Right ventricle myocardium inferior (tissue), 1 donor: ENCODE data around the gene BORCS6. TPM values are rescaled to one million over a fixed set of nuclear protein-coding genes. Genes with fewer than 3 reads are reported as not detected.

Experiments
- ATAC-seq: fragments of 200-7000 bp; cut with Tn5 transposase; one replicate; pipeline ENCODE4 v1.9.1; 2020; ENCODE audit warnings: mild to moderate bottlenecking, moderate library complexity
- DNase-seq: peaks from one replicate; pipeline ENCODE4 v3.0.0; 2021; ENCODE audit errors: missing footprints
- intact Hi-C: fragments of 100-400 bp; cut with DNase I; formaldehyde crosslinking; loops from one replicate; pipeline ENCODE4 v1.11.0; 2022
- total RNA-seq: library from RNA; stranded (reverse); fragmentation: NEBNext Ultra II Directional; extraction: Animal tissue kit (Norgen Biotek cat#: 25700); gene quantifications from one replicate; pipeline ENCODE4 v1.2.1, GENCODE V29; 2021
- donor health status: DM: no; HTN: yes; CAD: no; lungs with severe emphysema.

Gene BORCS6
- total RNA-seq, 1 donor from 2014 or later: 9.2 TPM

DNA sequence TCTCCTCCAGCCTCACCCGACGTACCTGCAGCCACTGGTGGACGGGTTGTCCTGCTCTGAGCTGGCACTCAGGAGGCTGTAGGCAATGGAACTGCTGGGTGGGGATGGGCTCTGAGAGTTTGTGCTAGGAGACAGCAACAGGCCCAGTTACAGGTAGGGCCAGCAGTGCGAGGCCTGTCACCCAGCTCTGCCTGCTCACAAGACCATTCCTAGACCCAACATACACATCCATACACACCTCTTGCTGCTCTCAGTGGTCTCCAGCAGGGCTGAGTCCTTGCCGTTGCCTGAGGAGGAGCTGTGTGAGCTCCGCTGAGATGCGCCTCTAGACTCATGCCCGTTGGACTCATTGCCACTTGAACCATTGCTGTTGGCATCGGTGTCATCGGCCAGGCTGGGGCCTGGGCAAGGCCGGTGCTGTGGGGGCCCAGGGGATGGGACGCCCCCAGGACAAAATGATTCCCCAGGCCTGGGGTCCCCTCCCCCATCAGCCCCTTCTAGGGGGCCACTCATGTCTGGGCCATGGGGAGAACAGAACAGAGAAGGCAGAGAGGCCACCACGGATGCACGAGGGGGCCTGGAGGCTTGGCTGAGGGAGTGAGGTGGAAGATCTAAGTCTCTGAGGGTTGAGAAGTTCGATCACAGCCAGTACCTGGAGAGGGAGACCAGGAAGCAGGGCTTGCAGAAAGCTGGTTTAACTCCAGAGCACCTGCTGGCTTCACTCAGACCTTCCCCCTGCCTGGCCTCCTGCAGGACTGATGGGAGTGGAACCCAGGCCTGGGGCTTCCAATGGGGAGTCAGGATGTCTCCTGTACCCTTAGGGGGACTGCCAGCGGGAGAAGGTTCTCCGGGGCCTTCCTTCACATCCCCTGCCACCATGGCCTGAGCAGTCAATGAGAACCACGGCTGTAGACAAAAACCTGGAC, 39.5 kb downstream of the BORCS6 start:
- ATAC-seq (no peak), DNase-seq (no peak)
- intact Hi-C loops: loop anchor here (5.0 to 10.0 kb wide), 2 partner anchors 296 to 668 kb away; partner anchors contain the start of genes CYB5D1, NAA38, POLR2A and SLC35G6

DNA sequence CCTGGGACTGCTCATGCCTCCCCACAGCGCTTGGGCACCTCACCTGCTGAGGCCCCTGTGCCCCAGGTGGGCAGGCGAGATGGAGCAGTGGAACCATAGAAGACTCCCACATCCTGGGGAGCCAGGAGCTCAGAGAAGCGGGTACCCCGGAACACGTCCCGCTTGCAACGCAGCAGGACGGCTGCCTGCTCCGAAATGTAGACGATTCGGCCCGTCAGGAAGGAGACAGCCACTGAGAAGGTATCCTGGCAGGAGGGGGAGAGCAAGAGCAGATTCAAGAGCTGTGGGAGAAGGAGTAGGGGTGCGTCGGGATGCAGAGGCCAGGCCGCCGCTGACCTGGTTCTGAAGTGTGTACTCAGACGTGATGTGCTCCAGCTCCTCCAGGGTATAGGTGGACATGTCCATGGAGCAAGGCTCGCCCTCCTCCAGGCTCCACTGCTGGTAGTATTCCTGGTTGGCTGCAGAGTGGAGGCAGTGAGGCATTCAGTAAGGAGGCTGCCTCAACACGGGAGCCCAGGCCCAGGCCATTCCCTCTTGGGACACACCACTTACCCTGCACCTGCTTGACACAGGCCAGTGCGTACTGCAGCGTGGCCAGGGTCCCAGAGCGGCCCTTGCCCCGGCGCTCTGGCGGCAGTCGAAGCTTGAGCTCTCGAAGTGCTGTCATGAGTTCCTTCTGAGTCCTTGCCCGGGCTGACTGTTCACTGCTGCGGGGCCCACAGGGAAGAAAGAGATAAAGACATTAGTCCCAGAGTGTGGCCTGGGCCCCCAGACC, 40.4 kb downstream of the BORCS6 start:
- no peak for ATAC-seq
- intact Hi-C loops: loop anchor here (1.0 to 10.0 kb wide), 3 partner anchors 9 to 667 kb away; partner anchors contain the start of genes CYB5D1, NAA38, POLR2A and SLC35G6
- no peak for DNase-seq

DNA sequence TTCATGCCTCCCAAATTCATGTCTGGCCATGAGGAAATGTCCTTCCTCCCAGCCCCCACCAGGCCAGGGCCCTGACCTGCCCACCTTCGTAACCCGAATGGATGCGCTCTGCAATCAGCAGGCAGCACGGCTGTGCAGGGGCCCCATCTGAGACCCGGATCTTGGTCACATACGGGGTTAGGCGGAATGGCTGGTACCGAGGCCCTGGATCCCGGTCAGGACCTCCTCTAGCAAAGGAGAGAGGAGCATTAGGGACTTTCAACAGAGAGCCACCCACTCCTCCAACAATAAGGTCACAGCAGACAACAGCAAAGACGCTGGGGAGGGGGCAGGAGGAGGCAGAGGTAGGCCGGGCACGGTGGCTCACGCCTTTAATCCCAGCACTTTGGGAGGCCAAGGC, 41.4 kb downstream of the BORCS6 start:
- ATAC-seq (no peak), DNase-seq (no peak)
- intact Hi-C loops: no loop called here

DNA sequence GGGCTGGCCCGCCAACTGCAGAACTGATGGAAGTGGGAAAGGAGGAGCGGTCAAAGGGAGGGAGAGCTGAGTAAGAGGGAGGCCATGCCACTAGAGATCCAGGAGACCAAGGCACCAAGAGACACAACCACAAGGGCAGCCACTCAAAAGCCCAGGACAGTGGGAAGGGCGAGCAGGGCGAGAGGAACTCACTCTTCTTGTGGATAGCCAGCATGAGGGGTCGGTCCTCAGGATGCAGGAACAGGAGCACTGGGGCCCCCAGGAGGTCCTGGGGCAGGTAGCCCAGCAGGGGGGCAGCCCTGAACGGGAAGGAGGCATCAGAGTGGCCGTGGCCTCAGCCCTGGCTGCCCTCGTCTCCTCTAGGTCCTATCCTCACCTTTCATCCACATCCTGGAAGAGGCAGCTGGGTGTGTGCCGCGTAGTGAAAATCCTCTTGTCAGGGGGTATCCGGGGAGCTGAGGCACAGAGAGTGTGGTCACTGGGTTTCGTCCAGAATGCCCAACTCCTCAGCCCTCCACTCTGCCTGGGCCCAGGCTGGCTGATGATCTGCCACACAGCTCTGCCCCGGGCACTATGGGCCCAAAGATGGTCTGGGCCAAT, 42.1 kb downstream of the BORCS6 start:
- intact Hi-C loops: no loop called here
- no peak for DNase-seq
- ATAC-seq: no peak

DNA sequence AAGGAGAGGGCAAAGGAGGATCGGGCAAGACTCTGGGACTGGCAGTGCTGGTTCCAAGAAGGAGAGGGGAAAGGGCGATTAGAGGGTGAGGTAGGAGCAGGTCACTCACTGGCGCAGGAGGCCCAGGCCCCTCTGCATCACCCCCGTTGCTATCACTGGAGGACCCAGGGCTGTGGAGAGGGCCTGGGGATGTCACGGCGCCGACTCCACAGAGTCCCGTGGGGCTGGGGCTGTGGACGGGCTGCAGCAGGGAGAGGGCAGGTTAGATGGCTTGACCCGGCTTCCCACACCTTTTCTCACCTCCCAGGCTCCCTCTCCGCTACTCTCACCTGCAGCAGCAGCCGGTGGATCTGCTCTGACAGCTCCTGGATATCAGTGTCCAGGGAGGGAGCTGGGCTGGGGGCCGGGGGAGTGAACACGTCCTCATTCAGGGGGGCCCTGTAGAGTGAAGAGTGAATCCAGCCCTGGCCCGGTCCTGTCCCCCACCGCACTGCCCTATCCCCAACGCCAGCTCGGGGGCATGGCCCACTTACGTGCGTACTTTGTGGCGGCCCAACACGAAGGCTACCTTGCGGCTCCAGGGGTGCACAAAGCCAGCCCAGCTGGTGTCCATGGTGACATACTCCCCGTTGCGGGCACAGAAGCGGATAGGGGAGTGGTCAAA, 42.7 kb downstream of the BORCS6 start:
- no peak for DNase-seq
- intact Hi-C loops: no loop called here
- no peak for ATAC-seq

DNA sequence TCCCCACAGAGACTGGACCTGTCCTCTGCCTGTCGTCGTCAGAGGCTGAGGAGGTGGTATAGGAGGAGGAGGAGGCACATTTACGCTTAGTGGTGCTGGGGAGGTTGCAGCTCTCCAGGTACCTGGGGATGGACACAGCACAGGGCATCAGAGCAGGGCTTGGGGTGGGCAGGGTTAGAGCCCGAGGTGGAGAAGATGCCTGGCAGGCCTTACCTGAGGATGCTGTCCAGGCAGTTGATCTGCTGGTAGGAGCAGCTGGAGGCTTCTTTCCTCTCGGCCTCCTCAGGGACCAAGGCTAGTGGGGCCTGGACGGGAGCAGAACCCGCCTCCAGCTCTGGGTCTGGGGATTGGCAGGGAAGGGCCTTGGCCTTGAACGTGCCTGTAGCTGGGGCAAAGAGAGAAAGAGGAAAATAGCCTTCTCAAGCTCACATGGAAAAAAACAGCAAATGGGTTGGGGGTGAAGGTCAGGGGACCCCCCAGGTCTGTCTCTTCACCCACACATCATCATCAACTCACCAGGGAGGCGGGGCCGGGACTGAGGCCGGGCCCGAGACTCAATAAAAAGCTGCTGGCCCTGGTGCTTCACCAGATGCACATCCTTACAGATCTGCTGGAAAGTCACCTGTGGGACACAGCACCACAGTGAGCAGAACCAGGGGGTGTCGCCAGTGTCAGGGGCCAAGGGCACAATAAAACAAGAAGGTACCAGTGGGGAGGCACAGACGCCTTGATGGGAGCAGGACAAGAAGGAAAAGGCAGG, 43.4 kb downstream of the BORCS6 start:
- ATAC-seq: no peak
- no peak for DNase-seq
- intact Hi-C loops: no loop called here

DNA sequence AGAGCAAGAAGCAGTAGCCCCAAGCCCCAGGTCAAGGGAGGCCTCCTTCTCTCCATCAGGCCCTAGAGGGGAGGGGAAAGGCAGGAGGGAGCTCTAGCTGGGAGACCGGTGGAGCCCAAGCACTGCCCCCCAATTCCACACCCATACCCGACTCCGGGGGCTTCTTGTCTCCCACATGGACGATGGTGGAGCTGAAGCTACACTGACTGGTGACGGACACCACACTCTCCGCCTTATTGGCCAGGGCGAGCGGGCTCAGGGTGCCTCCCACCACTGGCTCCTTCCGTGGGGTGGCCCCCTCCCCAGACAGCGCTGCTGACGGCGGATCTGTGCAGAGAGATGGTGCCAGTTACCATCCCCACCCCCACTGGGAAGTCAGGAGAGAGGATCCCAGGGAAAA, 44.2 kb downstream of the BORCS6 start:
- intact Hi-C loops: no loop called here
- ATAC-seq (no peak), DNase-seq (no peak)

DNA sequence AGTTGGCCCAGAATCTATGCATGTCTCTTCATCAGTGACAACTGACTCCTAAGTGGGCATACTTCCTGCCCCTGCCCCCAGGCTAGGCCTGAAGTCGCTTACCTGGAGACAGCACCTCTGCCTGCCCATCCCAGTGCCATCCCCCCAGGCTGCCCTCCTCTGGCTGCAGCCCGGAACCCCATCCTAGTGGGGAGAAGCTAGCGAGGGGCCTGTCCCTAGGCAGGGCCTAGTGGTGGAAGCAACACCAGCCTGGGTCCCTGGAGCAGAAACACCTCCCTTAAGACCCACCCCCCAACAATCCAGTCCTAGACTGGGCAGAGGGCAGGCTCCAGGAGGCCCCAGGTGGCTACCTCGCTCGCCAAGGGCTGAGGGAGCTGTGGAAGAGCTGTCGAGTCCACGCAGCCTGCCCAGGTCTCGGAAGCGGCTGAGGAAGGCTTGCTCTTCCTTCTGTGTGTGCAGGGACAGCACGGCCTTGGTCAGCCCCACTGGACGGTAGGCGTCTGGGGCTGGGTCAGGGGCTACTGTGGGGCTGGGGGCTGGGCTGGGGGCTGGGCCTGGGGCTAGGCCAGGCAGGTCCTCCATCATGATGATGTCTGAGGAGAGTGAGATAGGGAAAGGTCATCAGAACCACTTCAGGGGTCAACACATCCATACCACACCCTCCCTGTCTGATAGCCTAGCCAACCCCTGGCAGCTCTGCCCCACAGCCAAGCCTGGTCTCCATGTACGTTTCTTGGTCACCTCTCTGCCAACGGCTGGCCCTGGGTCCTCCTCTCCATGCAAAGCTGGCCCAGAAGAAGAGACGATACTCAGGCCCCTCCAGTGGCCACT, 45.4 kb downstream of the BORCS6 start:
- intact Hi-C loops: no loop called here
- ATAC-seq: no peak
- no peak for DNase-seq

DNA sequence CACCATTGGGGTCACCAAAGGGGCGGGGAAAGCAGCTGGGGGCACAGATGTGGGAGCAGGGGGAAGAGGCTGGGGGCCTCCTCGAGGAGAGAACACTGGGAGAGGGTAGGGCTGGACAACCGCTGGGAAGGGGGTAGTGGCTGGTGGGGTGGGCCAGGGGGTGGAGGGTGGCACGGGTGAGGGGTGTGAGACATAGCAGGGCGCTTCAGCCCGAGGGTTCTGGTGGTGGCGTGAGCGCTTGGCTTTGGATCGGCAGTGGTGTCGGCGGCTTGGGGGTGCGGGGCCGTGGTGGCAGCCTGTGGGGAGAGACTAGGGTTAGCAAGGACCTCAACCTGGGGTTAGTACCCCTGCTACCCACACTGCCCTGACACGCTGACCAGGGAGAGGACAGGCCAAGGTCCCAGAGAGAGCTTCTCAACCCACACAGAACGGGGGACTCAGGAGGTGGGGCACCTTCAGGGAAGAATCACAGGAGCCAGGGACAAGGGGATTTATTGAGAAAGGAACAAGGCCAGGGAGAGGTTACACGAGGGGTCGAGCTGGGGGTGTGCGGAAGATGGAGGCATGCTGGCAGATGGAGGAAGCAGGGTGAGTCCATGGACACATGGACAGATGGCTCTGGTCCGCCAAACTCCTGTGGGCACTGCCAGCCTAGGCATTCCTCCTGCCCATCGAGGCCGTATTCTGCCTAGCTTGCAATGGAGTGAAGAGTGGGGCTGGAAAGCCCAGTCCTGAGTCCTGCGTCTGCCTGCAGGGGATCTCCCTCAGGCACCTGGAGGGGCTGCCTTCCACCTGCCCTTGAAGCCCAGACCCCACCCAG, 46.2 kb downstream of the BORCS6 start:
- no peak for ATAC-seq
- intact Hi-C loops: no loop called here
- no peak for DNase-seq

DNA sequence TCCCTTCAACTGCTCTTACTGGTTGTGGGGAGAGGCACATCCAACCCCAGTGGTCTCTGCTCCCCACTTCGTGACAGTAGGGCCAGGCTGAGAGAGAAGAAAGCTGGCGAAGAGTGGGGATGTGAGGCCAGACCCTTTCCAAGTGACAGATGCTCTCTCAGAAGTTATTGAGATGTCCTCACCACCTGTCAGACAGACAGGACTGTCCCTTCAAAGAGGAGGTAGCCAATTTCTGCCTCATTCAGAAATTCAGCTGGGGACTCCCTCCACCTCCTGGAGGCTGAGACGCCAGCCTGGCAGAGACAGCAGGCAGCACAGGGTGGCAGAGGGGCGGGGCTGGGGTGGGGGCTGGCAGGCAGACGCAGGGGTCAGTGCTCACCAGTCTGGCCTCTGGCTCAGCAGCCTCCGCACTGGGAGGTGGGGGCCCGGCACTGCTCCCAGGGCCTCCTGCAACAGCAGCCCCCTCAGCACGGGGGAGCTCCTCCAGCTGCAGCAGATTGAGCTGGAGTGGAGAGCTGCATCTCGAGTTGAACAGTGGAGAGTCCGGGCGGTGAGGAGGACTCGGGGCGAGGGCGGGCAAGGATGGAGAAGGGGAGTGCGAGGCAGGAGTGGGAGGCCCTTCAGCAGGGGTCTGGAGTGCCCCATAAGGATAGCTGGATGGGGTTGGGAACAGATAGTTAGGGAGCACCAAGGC, 46.9 kb downstream of the BORCS6 start:
- ATAC-seq (no peak), DNase-seq (no peak)
- intact Hi-C loops: no loop called here

DNA sequence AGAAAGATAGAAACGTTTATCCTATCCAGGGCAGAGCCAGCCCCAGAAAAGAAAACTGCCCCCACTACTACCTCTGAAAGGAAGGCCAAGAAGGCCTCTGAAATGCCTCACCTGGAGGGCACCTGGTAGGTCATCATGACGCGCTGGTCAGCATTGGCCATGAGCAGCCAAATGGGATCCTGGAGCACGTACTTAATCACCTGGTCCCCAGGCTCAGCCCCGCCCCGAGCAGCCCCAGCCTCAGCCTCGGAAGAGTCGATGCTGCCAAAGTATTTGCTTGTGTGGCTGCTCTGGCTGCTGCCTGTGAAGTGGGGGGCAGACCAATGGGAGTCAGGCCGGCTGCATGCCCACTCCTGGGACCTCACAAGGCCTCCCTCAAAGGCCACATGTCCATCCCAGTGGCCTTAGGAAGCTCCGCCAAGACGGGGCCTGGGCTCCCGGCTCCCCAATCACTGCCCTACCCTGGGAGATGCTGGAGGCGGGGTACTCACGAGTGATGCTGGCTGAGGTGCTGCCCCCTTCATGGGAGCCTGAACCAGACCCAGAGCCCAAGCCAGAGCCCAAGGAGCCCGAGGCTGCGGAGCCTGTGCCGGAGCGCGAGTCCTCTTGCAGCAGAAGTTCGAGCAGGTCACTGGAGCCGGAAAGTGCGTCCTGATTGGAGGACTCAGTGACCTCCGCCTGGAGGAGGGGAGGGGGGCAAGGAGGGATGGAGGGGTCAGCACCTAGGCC, 47.7 kb downstream of the BORCS6 start:
- DNase-seq (peak; percentile 66), ATAC-seq (no peak)
- intact Hi-C loops: no loop called here

DNA sequence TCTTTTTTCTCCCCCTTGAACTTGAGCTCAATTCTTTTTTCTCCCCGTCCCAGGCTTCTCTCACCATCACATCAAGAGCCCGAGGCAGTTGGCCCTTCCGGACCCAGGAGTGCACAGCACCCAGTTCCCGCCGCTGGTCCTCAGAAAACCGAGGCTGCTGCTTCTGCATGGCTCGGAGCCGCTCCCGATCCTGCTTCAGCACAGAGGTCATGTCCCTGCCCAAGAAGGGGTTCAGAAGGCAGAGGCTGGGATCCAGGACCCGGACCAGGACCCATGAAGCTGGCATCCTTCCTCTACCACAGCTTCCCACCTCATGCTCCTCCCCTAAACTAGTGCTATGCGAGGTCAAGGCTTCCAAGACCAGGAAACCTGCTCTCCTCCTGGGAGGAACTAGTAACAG, 48.2 kb downstream of the BORCS6 start:
- intact Hi-C loops: no loop called here
- no peak for ATAC-seq
- no peak for DNase-seq

DNA sequence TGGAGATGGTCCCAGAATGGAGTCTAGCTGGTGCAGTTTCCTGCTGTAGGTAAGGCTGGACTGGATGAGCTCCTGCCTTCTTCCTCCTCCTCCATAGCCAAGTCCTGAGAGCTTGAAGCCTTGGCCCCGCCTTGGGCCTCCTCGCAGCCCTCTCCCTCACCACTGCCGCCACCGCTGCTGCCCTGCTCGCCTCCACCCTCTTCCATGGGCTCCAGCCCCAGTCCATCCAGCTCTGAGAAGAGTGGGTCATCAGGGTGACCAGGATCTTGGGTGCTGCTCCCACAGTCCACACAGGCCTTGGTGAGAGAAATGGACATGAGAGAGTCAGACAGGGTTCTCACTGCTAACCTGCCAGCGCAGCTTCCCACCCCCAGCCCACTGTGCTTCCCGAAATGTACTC, 48.9 kb downstream of the BORCS6 start:
- no peak for DNase-seq
- intact Hi-C loops: no loop called here
- ATAC-seq: no peak

DNA sequence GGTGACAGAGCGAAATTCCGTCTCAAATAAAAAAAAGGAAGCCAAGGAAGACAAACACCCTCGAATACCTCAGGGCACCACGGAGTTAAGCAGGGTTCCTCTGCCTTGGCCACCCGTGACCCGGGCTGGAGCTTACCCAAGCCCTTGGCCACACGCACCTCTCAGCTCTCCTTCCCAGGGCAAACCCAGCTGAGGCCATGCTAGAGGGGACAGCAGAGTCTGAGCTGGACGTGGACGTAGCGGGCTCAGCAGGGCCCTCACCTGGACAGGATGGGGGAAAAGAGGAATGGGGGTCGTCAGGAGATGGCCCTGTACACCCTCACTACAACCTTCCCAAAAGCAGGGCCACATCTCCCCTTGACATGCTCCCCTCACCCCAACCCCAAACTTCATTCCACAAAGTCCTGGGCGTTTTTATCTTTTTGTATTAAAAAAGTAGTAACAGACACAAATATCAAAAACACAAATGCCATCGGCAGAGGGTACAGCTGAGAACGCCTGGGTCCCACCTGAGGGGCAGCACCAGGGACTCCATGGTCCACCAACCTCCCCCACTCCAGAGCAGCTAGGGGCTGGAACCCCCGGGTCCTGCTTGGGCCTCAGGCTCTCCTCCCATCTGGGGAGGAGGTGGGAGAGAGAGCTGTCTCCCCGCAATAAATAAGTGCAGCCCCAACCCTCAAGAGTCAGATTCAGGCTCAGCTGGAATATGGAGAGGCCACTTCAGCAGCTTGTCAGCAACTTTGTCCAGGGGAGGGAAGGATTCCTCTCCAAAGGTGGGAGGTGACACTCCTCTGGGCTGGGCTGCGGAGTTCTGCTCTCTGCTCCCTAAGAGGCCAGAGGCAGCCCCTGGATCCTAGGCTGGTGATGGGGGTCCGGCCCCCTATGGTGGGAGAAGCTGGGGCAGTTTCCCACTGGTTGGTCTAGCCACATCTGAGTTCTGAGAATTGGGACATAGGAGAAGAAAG, 49.6 kb downstream of the BORCS6 start:
- intact Hi-C loops: loop anchor here (1.0 kb wide), 1 partner anchor 9 kb away; no protein-coding TSS in a partner anchor
- peak; percentile 2 for ATAC-seq
- peak; percentile 68 for DNase-seq
